Measurements from ENCODE around the gene CCNF. TPM values are rescaled to one million over a fixed set of nuclear protein-coding genes. Genes with fewer than 3 reads are reported as not detected.

CCNF gene
- total RNA-seq, 4 donors from 2014 or later, result 1.3 to 2.9 (median 2.5) TPM

GRCh38 chr16:2469399-2470233, 40.4 kb downstream of the CCNF start:
- TF ChIP-seq CTCF (IDR thresholded peaks at IDR 0.05), result no peak
- ATAC-seq (ENCODE audit: low FRiP score) (no peak), DNase-seq (ENCODE audit: low spot score) (no peak)

GRCh38 chr16:2470234-2470601, 41.0 kb downstream of the CCNF start:
- TF ChIP-seq CTCF (IDR thresholded peaks at IDR 0.05), result no peak
- no peak for ATAC-seq (ENCODE audit: low FRiP score)
- no peak for DNase-seq (ENCODE audit: low spot score)

GRCh38 chr16:2470603-2471015, 41.4 kb downstream of the CCNF start:
- DNase-seq (ENCODE audit: low spot score) (no peak), ATAC-seq (ENCODE audit: low FRiP score) (no peak)
- TF ChIP-seq CTCF (IDR thresholded peaks at IDR 0.05), result no peak

GRCh38 chr16:2471016-2471652, 41.9 kb downstream of the CCNF start, which contains the start of gene NTN3:
Gene NTN3, plus strand, starts transcription at chr16:2471297. Its CDS starts 405 bp downstream, at chr16:2471702.
- ATAC-seq (ENCODE audit: low FRiP score) (no peak), DNase-seq (ENCODE audit: low spot score) (no peak)
- no peak for TF ChIP-seq CTCF (IDR thresholded peaks at IDR 0.05)

GRCh38 chr16:2471653-2472487, 42.6 kb downstream of the CCNF start:
- TF ChIP-seq CTCF (IDR thresholded peaks at IDR 0.05), result no peak
- no peak for DNase-seq (ENCODE audit: low spot score)
- no peak for ATAC-seq (ENCODE audit: low FRiP score)

- no peak for ATAC-seq (ENCODE audit: low FRiP score)
- no peak for TF ChIP-seq CTCF (IDR thresholded peaks at IDR 0.05)
- no peak for DNase-seq (ENCODE audit: low spot score)
Measured at GRCh38 chr16:2472488-2472864, 43.2 kb downstream of the CCNF start.
